NB4 (cell line): ENCODE measurements around the gene YAP1.

Experiments used
- DNase-seq: peaks from one replicate; pipeline ENCODE4 v3.0.0; 2010; ENCODE audit warnings: low read depth
- H3K4me3 ChIP-seq: one replicate; pipeline ENCODE4 v1.5.1; 2011; ENCODE audit warnings: mild to moderate bottlenecking, low read depth, low read length, moderate library complexity
- MYC ChIP-seq: IDR thresholded peaks from 2 replicates; pipeline ENCODE4 v1.6.1; 2011; ENCODE audit warnings: low read depth, low read length
- POLR2A ChIP-seq: IDR thresholded peaks from 2 replicates; pipeline ENCODE4 v1.6.1; 2011; ENCODE audit warnings: mild to moderate bottlenecking; ENCODE audit not compliant: insufficient read length; ENCODE audit errors: extremely low read depth
- TF ChIP-seq, protein P1 (sequence below): IDR thresholded peaks from one replicate; pipeline ENCODE4 v1.5.1; 2012; ENCODE audit warnings: low read depth, low read length
- TF ChIP-seq, protein P2 (sequence below): IDR thresholded peaks from 2 replicates; pipeline ENCODE4 v1.6.1; 2011; ENCODE audit warnings: low read depth, low read length

Gene YAP1

DNA sequence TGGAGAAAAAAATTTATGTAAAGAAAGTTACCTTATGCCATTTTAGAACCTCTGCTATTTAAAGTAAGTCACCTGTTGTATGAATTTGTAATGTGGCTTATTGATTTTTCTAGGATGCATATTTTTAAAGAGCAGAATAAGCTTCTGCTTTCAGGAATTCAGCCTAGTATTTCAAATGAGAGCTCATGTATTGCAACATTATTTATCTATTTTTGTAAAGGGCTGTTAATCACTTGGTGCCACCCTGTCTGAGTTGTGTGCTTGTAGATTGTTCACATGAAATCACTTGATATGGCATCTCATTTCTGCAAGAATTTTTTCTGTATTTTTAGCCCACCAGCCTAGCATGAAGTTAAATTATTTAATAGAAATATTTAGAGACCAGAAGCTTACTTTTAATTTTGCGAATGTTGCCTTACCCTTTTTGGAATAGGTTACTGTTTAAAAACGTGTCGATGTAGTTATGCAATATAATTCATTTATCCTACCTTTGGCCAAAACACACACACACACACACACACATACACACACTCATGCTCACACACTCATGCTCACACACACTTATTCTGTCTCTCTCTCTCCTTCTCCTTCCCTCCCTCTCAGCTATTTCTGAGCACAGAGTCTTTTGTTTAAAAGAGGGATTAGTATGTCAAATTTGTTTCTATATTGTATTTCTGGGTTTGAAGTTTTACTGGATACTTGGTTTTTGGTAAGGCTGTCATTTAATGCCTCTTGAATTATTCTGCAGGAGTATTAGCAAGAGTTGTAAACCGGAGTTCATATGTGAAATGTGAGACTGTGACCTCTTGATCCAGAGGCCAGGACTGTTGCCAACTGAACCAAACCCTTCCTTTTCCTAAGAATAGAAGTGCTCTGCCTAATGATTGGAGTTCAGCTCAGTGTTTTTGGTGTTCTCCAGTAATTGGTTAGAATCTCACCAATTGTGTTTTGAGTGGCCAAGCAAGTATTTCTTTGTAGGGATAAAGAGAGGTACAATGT, 34.4 kb downstream of the YAP1 start:
- no peak overlapping the region for H3K4me3 ChIP-seq
- DNase-seq, result no peak
- TF ChIP-seq, protein P1, sequence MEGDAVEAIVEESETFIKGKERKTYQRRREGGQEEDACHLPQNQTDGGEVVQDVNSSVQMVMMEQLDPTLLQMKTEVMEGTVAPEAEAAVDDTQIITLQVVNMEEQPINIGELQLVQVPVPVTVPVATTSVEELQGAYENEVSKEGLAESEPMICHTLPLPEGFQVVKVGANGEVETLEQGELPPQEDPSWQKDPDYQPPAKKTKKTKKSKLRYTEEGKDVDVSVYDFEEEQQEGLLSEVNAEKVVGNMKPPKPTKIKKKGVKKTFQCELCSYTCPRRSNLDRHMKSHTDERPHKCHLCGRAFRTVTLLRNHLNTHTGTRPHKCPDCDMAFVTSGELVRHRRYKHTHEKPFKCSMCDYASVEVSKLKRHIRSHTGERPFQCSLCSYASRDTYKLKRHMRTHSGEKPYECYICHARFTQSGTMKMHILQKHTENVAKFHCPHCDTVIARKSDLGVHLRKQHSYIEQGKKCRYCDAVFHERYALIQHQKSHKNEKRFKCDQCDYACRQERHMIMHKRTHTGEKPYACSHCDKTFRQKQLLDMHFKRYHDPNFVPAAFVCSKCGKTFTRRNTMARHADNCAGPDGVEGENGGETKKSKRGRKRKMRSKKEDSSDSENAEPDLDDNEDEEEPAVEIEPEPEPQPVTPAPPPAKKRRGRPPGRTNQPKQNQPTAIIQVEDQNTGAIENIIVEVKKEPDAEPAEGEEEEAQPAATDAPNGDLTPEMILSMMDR, result no peak
- TF ChIP-seq POLR2A (no peak), MYC (no peak)
- TF ChIP-seq, protein P2, sequence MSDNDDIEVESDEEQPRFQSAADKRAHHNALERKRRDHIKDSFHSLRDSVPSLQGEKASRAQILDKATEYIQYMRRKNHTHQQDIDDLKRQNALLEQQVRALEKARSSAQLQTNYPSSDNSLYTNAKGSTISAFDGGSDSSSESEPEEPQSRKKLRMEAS, result no peak

DNA sequence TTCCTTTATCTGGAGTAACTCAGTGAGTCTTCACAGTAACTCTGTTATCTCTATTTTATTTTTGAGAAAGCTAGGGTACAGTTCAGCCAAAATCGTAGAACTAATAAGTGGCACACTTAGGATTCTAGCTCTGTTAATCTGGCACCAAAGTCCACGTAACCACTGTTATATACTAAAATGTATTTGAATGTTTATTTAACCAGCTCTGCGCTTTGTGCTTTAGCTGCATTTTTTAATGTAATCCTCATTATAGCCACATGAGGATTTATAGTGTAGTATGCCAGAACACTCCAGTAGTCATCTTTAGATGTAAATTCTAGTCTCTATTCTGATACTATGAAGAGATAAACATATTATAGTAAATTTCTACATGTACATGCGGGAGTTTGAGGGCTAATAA, 36.8 kb downstream of the YAP1 start:
- DNase-seq, result no peak
- no peak overlapping the region for H3K4me3 ChIP-seq
- TF ChIP-seq, protein P1, result no peak
- TF ChIP-seq, protein P2, result no peak
- TF ChIP-seq POLR2A (no peak), MYC (no peak)

DNA sequence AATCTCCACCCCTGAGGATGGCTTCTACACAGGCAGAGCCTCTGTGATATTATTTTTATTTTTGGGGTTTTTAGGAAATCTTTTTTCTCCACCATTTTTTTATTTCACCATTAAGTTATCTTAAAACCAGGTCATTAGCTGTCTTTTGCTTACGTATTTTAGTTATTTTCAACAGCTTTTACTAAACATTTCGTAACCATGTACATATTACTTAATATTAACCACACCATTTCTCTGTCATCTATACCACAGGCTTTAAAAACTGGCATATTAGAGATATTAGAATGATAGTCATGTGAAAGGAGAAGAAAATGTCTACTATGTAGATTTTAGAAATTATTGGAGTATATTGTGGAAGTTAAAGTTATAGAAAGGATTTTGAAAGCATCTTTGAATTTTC, 37.4 kb downstream of the YAP1 start:
- TF ChIP-seq MYC, result no peak
- TF ChIP-seq, protein P2, result no peak
- TF ChIP-seq, protein P1, result no peak
- TF ChIP-seq POLR2A, result no peak
- no peak overlapping the region for H3K4me3 ChIP-seq
- DNase-seq, result no peak

DNA sequence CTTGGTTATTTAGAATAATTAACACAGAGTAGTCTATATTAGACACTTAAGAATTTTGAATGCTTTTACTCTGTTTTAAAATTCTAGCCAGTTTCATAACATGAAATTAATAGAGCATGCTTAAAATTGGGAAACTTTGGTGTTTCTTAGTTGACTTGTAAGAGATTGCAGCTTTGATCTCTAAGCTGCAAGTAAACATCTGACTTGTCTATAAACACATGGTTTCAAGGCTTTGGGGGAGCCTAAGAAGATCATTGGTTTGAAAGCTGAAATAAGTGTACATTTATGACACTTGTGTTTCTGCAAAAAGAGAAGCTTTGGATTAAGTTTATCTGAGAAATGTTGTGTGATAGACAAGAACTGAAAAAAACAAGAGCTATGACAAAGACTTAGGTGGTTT, 37.8 kb downstream of the YAP1 start:
- TF ChIP-seq, protein P1, result no peak
- TF ChIP-seq, protein P2, result no peak
- TF ChIP-seq POLR2A, result no peak
- TF ChIP-seq MYC, result no peak
- no peak for DNase-seq
- H3K4me3 ChIP-seq, result no peak overlapping the region

DNA sequence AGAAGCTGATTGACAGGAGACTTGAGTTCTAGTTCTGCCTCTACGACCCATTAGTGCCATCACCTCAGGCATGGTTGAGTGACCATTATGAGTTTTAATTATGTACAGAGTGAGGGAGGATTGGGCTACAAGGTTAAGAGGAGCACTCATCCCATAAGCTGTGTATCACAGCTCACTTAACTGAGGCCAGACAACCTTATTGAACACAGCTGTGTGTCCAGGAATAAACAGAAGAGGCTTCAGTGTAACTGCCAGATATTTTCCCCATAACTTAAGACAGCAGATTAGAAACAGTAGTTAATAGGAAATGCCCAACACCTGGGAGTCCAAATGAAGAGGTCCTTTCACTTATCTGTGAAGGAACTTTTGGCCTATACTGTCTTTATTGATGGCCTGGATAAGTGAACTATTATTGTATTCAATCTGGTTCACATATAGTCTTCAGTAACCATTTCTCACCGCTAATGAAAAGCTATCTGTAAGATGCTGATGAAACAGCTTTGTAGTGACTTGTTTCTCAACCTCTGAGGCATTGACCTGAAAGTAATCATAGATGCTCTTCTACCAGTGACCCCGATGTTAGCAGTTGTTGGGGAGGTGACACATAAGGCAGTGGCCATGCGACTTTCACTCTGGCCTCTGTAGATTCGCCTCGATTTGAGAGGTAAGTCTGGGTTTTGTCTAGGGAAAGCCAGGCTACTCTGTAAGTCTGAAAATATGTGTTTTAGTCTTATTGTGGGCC, 41.7 kb downstream of the YAP1 start:
- H3K4me3 ChIP-seq, result no peak overlapping the region
- no peak for TF ChIP-seq MYC
- TF ChIP-seq, protein P2, result no peak
- no peak for TF ChIP-seq POLR2A
- TF ChIP-seq, protein P1, result no peak

More for the DNA sequence above, 41.7 kb downstream of the YAP1 start:
- no peak for DNase-seq
